NCI-H2029 treated with DMSO at 0.1 percent for 48 hours (cell line): Measurements from ENCODE around the gene ZNF592.

ENCODE experiments used
- DNase-seq: peaks from one replicate; lab custom pipeline; 2025; lab: John Stamatoyannopoulos, UW

ZNF592 gene

DNA sequence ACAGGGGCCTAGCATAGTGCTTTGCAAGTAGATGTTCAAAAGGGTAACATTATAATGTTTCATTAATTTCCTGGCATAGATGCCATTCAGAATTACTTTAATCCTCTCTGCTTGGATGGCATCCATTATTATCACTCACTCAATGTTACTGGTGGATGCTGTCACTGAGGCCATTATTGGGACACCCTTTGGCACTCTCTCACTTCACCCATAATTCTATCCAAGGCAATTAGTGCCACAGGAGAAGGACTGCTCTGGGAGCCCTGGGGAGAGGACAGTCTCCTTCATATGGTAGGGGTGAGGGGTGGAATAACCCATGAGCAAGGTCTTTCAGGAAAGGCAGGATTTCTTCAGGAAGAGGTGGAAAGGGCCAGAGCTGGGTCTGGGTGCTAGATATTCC is 107.4 kb downstream of the ZNF592 start:
- DNase-seq: no peak
